Measurements from ENCODE around the gene SETD9. TPM values are rescaled to one million over a fixed set of nuclear protein-coding genes. Genes with fewer than 3 reads are reported as not detected.

Gene SETD9
- total and polyA plus RNA-seq, 2 of the 13 experiments (the other 11 are each of a cell fraction or from before 2014, with no cell fraction given): 4.8 to 17.8 TPM

DNA sequence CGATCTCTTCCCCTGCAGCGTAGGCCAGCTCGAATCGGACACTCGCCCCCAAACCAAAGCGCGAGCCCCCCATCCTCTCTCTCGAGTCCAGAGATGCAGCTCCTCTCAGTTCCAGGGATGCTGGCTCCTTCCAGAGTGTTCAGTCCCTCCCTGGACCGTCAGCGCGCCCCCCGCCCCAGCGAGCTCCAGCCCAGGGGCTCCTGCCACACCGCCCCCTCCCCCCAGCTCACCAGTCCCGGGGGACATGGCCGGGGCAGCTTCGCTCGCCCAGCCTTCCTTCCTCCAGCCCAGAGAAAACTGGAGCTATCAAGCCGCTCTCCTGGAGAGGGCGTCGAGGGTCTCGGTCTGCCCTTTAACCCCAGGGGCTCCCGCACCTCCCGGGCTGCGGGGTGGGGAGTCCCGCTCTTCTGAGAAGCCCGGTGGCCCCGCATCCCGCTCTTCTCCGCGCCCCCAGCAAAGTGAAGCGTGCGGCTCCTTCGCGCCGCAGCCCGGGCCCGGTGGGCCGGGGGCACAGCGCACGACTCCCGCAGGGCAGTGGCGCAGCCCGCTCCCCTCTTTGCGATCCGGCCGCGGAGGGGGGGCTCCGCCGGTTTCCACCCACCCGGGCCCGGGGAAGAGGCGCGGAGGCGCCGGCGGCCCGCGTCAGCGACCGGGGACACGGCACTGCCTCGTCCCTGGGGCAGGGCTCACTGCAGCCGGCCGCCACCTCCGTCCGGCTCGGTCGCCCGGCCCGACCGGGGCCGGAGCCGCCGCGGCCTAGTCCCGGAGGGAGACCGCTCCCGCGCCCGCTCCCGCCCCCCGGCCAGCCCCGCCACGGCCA is 41.9 kb downstream of the SETD9 start (continued):
- TF ChIP-seq, protein P1, sequence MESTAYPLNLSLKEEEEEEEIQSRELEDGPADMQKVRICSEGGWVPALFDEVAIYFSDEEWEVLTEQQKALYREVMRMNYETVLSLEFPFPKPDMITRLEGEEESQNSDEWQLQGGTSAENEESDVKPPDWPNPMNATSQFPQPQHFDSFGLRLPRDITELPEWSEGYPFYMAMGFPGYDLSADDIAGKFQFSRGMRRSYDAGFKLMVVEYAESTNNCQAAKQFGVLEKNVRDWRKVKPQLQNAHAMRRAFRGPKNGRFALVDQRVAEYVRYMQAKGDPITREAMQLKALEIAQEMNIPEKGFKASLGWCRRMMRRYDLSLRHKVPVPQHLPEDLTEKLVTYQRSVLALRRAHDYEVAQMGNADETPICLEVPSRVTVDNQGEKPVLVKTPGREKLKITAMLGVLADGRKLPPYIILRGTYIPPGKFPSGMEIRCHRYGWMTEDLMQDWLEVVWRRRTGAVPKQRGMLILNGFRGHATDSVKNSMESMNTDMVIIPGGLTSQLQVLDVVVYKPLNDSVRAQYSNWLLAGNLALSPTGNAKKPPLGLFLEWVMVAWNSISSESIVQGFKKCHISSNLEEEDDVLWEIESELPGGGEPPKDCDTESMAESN (CRISPR knock-in tag; conservative IDR thresholded peaks at IDR 0.05): no peak
- TF ChIP-seq, protein P2, sequence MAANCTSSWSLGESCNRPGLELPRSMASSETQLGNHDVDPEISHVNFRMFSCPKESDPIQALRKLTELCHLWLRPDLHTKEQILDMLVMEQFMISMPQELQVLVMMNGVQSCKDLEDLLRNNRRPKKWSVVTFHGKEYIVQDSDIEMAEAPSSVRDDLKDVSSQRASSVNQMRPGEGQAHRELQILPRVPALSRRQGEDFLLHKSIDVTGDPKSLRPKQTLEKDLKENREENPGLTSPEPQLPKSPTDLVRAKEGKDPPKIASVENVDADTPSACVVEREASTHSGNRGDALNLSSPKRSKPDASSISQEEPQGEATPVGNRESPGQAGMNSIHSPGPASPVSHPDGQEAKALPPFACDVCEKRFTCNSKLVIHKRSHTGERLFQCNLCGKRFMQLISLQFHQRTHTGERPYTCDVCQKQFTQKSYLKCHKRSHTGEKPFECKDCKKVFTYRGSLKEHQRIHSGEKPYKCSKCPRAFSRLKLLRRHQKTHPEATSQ (CRISPR knock-in tag; IDR thresholded peaks at IDR 0.05; ENCODE audit: borderline replicate concordance): no peak
- no peak for TF ChIP-seq NFATC3 (CRISPR knock-in tag; IDR thresholded peaks at IDR 0.05)
- TF ChIP-seq RORA (CRISPR knock-in tag; IDR thresholded peaks at IDR 0.05): no peak
- TF ChIP-seq FOXJ3 (CRISPR knock-in tag; IDR thresholded peaks at IDR 0.05; ENCODE audit: borderline replicate concordance): no peak
- TF ChIP-seq ZSCAN21 (CRISPR knock-in tag; IDR thresholded peaks at IDR 0.05; ENCODE audit: borderline replicate concordance): no peak
- TF ChIP-seq ZBTB20 (CRISPR knock-in tag; IDR thresholded peaks at IDR 0.05; ENCODE audit: borderline replicate concordance, low read depth): no peak
- TF ChIP-seq NONO (IDR thresholded peaks at IDR 0.05): no peak
- no peak for TF ChIP-seq NONO (CRISPR knock-in tag; conservative IDR thresholded peaks at IDR 0.05)
- no peak for TF ChIP-seq KDM5A (IDR thresholded peaks at IDR 0.05; ENCODE audit: borderline replicate concordance, low read length)
- no peak for TF ChIP-seq ZKSCAN8 (CRISPR knock-in tag; IDR thresholded peaks at IDR 0.05; ENCODE audit: borderline replicate concordance)
- no peak for TF ChIP-seq ZMYM3 (CRISPR knock-in tag; IDR thresholded peaks at IDR 0.05)
- TF ChIP-seq ZNF282 (IDR thresholded peaks at IDR 0.05; ENCODE audit: partially characterized antibody): no peak
- TF ChIP-seq HNRNPK (IDR thresholded peaks at IDR 0.05; ENCODE audit: low read depth, low read length, poor library complexity, severe bottlenecking): no peak
- TF ChIP-seq, protein P3, sequence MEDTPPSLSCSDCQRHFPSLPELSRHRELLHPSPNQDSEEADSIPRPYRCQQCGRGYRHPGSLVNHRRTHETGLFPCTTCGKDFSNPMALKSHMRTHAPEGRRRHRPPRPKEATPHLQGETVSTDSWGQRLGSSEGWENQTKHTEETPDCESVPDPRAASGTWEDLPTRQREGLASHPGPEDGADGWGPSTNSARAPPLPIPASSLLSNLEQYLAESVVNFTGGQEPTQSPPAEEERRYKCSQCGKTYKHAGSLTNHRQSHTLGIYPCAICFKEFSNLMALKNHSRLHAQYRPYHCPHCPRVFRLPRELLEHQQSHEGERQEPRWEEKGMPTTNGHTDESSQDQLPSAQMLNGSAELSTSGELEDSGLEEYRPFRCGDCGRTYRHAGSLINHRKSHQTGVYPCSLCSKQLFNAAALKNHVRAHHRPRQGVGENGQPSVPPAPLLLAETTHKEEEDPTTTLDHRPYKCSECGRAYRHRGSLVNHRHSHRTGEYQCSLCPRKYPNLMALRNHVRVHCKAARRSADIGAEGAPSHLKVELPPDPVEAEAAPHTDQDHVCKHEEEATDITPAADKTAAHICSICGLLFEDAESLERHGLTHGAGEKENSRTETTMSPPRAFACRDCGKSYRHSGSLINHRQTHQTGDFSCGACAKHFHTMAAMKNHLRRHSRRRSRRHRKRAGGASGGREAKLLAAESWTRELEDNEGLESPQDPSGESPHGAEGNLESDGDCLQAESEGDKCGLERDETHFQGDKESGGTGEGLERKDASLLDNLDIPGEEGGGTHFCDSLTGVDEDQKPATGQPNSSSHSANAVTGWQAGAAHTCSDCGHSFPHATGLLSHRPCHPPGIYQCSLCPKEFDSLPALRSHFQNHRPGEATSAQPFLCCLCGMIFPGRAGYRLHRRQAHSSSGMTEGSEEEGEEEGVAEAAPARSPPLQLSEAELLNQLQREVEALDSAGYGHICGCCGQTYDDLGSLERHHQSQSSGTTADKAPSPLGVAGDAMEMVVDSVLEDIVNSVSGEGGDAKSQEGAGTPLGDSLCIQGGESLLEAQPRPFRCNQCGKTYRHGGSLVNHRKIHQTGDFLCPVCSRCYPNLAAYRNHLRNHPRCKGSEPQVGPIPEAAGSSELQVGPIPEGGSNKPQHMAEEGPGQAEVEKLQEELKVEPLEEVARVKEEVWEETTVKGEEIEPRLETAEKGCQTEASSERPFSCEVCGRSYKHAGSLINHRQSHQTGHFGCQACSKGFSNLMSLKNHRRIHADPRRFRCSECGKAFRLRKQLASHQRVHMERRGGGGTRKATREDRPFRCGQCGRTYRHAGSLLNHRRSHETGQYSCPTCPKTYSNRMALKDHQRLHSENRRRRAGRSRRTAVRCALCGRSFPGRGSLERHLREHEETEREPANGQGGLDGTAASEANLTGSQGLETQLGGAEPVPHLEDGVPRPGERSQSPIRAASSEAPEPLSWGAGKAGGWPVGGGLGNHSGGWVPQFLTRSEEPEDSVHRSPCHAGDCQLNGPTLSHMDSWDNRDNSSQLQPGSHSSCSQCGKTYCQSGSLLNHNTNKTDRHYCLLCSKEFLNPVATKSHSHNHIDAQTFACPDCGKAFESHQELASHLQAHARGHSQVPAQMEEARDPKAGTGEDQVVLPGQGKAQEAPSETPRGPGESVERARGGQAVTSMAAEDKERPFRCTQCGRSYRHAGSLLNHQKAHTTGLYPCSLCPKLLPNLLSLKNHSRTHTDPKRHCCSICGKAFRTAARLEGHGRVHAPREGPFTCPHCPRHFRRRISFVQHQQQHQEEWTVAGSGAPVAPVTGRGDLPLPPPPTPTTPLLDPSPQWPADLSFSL (CRISPR knock-in tag; IDR thresholded peaks at IDR 0.05): no peak

Measured in HepG2 (cell line).